HCEC 1CT (cell line): ENCODE results near the gene GRM8.
"Not testable (repeated sequence)": the region's sequence is repeated elsewhere in the genome, so short reads cannot be mapped to it uniquely, and the experiment has no call there.

Source experiments
- DNase-seq: peaks from one replicate; pipeline ENCODE4 v3.0.0-alpha.2; 2017

Gene GRM8

DNA sequence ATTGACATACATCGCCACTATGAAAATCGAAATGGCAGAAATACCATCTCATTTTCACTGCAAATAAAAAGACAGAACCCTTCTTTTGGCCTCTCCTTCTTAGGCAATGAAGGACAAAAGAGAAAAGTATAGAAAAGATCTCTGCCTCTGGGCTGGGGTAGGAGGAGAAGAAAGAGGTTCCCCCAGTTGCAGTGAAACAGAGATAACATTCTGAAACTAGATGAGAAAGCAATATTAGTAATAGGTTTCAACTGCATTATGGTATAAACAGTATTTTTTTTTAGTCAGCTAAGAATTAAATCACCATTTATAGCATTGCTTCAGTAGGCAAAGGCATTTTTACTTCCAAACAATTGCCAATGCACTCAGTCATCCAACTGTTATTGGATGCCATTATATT lies 347.5 kb downstream of the GRM8 start:
- DNase-seq: not testable (repeated sequence)

- DNase-seq: not testable (repeated sequence)
Observed at GRCh38 chr7:126901041-126901765, 351.5 kb downstream of the GRM8 start.

DNA sequence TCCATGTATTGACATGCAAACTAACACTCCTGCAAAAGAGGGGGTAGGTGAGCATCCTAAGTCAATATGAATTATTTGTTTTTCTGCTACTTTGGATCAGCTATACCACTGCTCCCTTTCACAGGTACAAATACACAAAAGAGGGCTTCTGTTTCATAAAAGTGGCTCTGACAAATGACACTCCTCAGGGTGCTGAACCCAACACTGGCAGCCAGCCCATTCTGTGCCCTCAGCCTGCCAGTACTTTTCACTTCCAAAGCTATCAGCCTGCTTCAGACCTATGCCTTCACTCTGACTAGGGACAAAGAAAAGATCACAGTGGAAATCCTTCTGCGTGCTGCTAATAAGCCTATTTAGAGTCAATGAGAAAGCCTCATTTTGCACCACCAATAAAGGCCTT lies 364.8 kb downstream of the GRM8 start:
- DNase-seq: not testable (repeated sequence)

- DNase-seq: not testable (repeated sequence)
Observed at GRCh38 chr7:126887560-126887959, 365.2 kb downstream of the GRM8 start.

DNA sequence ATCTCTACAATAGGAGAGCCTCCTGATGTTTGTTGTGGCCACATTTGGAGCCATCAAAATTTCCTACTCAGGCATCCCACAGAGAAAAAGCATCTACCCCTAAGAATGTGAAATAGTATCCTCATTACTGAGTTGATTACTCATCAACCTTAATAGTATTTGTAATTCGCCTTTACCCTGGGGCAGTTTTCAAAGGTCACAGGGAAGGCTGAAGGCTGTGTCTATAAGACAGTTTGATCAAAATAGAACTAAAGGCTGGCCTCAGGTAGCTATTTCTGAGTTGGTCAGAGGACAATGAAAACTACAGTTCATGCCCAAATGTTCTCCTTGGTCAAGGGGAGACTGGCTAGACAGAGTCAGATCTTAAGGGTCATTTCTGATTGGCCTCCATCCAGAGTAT lies 370.0 kb downstream of the GRM8 start:
- DNase-seq: not testable (repeated sequence)

DNA sequence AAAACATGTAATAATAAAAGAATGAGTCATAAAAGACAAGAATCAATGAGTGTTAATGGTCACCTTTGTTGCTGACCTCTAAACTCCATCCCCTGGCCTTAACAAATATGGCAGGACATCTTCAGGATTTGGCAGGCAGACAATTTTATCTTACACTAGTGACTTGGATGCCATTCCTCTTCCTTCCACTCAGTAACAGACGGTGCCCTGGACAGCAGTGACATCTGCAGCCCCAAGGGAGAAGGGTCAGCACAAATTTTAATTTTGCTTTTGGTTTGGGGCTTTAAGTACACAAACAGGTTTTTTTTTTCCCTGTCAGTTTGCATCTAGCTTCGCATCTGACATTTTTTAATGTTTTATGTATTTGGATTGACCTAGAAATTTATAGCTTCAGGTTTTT lies 370.8 kb downstream of the GRM8 start:
- not testable (repeated sequence) for DNase-seq

- no peak for DNase-seq
Observed at GRCh38 chr7:126881315-126881714, 371.4 kb downstream of the GRM8 start.

- DNase-seq: not testable (repeated sequence)
Observed at GRCh38 chr7:126876536-126876935, 376.2 kb downstream of the GRM8 start.

GRCh38 chr7:126856691-126857291 lies 395.9 kb downstream of the GRM8 start:
- DNase-seq: no peak

- DNase-seq: no peak
Observed at GRCh38 chr7:126845331-126845730, 407.4 kb downstream of the GRM8 start.

DNA sequence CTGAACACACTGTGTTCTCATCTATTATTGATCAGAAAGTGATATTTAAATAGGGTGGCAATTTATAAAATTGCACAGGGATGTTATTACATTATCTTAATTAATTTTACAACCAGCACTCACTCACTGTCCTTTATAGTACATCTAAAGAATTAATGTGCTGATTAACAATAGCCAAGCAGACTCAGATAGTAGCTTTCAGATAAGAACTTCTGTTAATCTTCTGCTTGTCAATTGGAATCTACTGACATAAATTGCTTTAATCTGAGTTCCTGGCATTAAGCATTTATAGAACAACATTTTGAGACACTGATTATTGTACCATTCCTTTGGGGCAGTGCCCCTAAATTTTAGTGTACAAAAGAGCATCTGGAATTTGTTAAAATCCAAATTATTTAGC lies 408.9 kb downstream of the GRM8 start:
- DNase-seq: no peak

- DNase-seq: no peak
Observed at GRCh38 chr7:126843336-126843735, 409.4 kb downstream of the GRM8 start.

- DNase-seq: no peak
Observed at GRCh38 chr7:126842451-126842850, 410.3 kb downstream of the GRM8 start.

- no peak for DNase-seq
Observed at GRCh38 chr7:126840869-126841268, 411.9 kb downstream of the GRM8 start.

DNA sequence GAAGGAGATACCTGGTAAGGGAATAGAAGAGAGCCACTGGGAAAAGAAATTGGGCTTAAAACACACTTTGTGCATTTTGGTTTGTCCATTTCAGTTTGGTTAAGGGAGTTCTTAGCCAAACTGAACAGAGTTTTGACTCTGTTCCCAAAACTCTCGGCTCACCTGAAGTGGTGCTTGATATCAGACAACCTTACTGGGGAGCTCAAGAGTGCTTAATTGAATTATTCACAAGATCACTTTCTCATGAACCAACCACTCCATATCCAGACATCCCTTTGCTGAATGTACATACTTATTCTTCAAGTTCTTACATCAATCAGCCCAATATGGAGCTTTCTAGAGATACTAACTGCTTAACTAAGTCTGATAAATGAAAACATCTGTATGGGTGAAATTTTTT lies 413.1 kb downstream of the GRM8 start:
- DNase-seq: no peak

- no peak for DNase-seq
Observed at GRCh38 chr7:126838194-126838593, 414.5 kb downstream of the GRM8 start.

DNA sequence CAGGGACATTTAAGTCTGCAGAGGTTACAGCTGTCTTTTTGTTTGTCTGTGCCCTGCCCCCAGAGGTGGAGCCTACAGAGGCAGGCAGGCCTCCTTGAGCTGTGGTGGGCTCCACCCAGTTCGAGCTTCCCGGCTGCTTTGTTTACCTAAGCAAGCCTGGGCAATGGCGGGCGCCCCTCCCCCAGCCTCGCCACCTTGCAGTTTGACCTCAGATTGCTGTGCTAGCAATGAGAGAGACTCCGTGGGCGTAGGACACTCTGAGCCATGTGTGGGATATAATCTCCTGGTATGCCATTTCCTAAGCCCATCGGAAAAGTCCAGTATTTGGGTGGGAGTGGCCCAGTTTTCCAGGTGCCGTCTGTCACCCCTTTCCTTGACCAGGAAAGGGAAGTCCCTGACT lies 421.5 kb downstream of the GRM8 start:
- not testable (repeated sequence) for DNase-seq

GRCh38 chr7:126820925-126821324 lies 431.8 kb downstream of the GRM8 start:
- DNase-seq: no peak

- DNase-seq: no peak
Observed at GRCh38 chr7:126819197-126819484, 433.6 kb downstream of the GRM8 start.

DNA sequence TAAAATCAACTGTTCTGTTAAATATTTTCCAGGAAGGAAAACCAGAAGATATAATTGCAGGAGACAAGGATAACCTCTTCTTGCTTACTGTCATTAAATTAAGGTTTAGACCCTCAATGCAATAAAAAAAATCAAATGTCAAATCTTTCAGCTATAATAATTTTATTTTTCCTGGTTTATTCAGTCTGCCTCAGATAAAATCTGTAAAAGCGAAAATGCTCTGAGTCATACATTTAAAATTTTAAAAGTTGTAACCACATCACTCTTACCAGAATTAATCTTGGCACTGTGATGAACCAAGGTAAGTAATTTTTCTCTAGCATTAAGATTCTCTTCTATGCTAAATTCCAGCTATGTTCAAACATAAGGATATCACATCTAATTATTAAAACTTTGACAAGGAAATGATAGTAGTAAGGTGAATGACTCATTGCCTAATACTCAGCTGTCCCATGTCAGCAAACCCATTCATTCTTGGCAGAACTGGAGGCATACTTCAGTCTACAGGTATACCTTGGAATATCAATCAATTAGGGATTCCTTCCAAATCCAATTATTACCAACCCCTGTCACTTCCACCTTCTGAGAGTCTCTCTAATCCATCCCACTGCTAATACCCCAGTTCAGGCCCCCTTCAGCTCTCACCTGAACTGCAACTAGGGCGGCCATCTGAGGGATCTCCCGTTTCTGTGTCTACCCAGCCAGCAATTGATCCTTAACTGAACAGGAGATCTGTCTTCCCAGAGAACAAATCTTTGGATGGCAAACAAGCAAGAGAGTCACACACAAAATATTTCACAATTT lies 434.1 kb downstream of the GRM8 start:
- DNase-seq: no peak

GRCh38 chr7:126809188-126809587 lies 443.6 kb downstream of the GRM8 start:
- DNase-seq: no peak

DNA sequence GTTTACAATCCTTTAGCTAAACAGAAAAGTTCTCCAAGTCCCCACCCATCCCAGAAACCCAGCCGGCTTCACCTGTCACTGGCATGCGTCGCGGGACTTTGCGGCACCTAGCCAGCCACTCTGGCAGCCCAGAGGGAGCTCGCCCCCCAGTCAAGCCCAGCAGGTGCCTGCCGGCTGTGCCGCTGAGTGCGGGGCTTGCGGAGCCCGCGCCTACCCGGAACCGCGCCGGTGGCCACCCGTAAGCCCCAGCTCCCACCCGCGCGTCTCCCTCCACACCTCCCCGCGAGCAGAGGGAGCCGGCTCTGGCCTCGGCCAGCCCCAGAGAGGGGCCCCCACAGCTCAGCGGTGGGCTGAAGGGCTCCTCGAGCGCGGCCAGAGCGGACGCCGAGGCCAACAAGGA lies 446.1 kb downstream of the GRM8 start:
- no peak for DNase-seq

DNA sequence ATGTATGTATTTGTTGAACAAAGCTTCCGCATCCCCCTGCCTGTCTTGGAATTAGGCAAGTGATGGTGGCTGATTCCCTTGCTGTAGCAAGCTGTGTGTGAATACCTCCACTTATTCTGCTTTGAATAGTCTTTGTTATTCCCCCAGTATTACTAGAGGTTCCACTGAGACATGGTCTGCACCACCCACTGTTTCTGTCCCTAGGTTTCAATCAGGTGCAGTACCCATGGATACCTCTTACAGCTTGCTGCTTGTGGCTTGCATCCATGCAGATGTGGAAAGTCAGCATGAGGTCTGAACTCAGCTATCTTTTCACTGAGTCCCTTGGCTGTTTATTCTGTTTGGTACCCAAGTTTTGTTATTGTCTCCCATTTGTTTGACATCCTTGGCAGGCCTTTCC lies 447.4 kb downstream of the GRM8 start:
- DNase-seq: no peak

- no peak for DNase-seq
Observed at GRCh38 chr7:126804604-126805003, 448.1 kb downstream of the GRM8 start.
